GM18520 (cell line): ENCODE measurements around the gene IL22RA2.

Experiments used
- ATAC-seq: cut with Tn5 transposase; IDR thresholded peaks from one replicate; pipeline ENCODE4 v1.9.1; 2021; ENCODE audit not compliant: unreplicated experiment

IL22RA2 gene

GRCh38 chr6:137197684-137198645, 24.5 kb upstream of the IL22RA2 start:
- ATAC-seq: no peak

GRCh38 chr6:137193256-137194070, 20.0 kb upstream of the IL22RA2 start:
- no peak for ATAC-seq

- ATAC-seq: no peak
Observed at GRCh38 chr6:137192821-137193220, 19.4 kb upstream of the IL22RA2 start.

GRCh38 chr6:137191670-137192069, 18.2 kb upstream of the IL22RA2 start:
- no peak for ATAC-seq

GRCh38 chr6:137191236-137191635, 17.8 kb upstream of the IL22RA2 start:
- no peak for ATAC-seq

GRCh38 chr6:137190583-137191094, 17.2 kb upstream of the IL22RA2 start:
- no peak for ATAC-seq

- no peak for ATAC-seq
Observed at GRCh38 chr6:137188855-137189254, 15.4 kb upstream of the IL22RA2 start.

GRCh38 chr6:137185290-137185689, 11.8 kb upstream of the IL22RA2 start:
- ATAC-seq: no peak

- no peak for ATAC-seq
Observed at GRCh38 chr6:137182654-137183073, 9.2 kb upstream of the IL22RA2 start.

GRCh38 chr6:137181891-137182653, 8.6 kb upstream of the IL22RA2 start:
- ATAC-seq: no peak

- no peak for ATAC-seq
Observed at GRCh38 chr6:137177611-137178010, 4.2 kb upstream of the IL22RA2 start.

- no peak for ATAC-seq
Observed at GRCh38 chr6:137176729-137177128, 3.3 kb upstream of the IL22RA2 start.

- ATAC-seq: no peak
Observed at GRCh38 chr6:137175868-137176245, 2.4 kb upstream of the IL22RA2 start.

GRCh38 chr6:137175157-137175867, 1.9 kb upstream of the IL22RA2 start:
- ATAC-seq: no peak

- ATAC-seq: no peak
Observed at GRCh38 chr6:137172734-137173431, 561 bp downstream of the IL22RA2 start.

GRCh38 chr6:137171824-137172733, 1.4 kb downstream of the IL22RA2 start:
- no peak for ATAC-seq

GRCh38 chr6:137171053-137171374, 2.4 kb downstream of the IL22RA2 start:
- ATAC-seq: no peak

- no peak for ATAC-seq
Observed at GRCh38 chr6:137170266-137171052, 3.0 kb downstream of the IL22RA2 start.
